NCI-H2196 (cell line): ENCODE measurements around the gene TMEM183A.

Experiments
- DNase-seq: peaks from one replicate; lab custom pipeline; 2025; ENCODE audit not compliant: unreplicated experiment; lab: John Stamatoyannopoulos, UW

The TMEM183A gene

GRCh38 chr1:203028784-203029553 is 21.8 kb downstream of the TMEM183A start:
- no peak for DNase-seq

GRCh38 chr1:203031467-203031866 is 24.3 kb downstream of the TMEM183A start:
- DNase-seq, result no peak

- no peak for DNase-seq
These were observed 26.1 kb downstream of the TMEM183A start for GRCh38 chr1:203033287-203033686.

GRCh38 chr1:203033917-203034316 is 26.7 kb downstream of the TMEM183A start:
- no peak for DNase-seq

DNA sequence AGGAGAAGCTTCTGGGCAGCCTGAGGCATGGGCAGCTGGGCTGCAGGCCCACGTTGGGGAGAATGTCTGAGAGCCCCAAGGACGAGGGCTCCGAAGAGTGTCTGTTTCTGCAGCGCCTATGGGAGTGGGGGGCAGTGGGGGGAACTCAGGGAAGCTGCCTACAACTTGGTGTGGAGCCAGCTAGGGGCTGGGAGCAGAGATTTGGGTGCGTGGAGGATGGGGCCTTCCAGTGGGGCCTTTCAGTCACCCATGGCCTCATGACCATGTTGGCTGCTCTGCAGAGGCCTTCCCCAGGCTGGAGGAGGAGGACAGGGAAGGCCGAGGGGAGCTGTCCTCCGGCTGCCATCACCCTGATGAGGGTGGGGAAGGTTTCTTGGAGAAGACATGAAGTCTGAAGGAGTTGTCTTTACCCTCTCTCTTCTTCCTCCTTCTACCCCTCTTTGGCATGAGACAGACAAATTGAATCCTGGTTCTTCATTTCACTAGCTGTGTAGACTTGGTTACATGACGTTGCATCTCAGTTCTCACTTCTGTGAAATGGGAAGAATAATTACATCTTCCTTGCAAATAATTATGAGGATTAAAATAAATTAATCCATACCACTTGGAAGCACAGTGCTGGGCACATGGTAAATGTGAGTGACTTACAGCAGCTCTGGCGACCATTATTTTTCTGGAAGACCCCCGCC is 27.4 kb downstream of the TMEM183A start:
- no peak for DNase-seq

- DNase-seq, result no peak
These were observed 28.2 kb downstream of the TMEM183A start for GRCh38 chr1:203035111-203036000.

- DNase-seq, result no peak
These were observed 29.0 kb downstream of the TMEM183A start for GRCh38 chr1:203036135-203036534.

DNA sequence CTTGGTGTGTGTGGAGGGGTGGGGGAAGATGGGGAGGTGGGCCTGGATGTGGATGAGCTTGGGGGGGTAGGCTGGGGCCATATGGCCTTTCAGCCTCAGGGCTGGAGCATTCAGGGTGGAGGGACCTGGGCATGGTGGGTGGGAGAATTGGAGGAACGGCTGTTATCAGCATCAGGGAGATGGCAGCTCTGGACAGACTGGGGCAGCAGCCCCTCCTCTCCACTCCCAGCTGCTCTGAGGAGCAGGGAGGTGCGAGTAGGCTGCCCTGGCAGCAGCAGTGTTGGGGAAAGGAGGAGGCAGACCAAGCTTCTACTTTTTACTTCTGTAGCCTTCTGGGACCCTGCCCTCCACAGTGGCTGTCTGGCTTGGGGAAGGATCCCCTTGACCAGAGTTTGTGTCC is 29.4 kb downstream of the TMEM183A start:
- no peak for DNase-seq

DNA sequence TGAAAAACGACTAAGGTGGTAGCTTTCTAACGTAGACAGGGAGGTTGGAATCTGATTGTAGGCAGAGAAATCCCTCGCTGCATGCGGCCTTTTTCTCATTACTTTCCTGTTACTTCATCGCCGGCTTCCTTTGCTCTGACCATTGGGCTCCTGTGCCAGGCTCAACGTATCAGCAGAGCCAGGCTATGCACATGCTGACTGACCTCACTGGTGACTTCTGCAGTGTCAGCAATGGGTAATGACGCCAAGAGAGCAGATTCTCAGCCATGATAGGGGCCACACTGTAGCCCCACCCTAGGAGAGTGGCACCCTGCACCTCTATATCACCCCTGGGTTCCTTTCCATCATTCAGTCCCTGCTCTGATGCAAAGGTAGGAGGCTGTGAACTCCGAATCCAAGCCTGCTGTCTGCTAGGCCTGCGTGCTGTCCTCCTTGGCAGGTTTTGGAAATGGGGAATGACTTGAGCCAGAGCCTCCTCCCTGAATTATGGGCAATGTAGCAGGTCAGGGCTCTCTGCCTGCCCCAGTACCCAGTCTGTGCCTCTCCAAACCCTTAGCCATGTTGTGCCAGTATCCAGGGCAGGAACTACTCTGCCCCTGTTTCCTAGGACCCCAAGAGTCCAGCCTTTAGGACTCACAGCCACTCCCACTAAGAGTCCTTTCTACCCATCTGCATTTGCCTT is 30.5 kb downstream of the TMEM183A start:
- DNase-seq, result no peak

DNA sequence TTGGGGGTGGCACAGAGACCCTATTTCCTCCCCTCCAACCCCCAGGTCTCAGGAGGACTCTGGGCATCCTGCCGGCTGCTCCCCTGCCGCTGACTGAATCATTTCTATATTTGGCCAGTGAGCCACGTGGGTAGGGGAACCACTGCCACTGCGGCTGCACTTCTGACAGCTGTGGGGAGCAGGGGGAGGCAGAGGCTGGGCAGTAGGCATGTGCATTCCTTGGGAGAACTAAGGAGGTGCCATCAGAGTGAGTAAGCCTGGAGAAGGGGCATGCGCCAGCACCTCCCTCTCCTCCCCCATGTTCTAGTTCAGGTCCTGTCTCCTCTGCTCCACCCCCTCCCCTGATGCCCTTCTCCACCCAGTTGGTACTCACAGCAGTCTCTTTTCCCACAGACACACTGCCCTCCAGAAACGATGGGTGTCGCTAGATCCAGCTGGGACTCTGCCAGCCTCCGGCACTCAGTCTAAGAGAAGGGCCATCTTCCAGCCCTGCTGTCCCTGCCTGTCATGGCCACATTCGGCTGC is 31.1 kb downstream of the TMEM183A start:
- no peak for DNase-seq

DNA sequence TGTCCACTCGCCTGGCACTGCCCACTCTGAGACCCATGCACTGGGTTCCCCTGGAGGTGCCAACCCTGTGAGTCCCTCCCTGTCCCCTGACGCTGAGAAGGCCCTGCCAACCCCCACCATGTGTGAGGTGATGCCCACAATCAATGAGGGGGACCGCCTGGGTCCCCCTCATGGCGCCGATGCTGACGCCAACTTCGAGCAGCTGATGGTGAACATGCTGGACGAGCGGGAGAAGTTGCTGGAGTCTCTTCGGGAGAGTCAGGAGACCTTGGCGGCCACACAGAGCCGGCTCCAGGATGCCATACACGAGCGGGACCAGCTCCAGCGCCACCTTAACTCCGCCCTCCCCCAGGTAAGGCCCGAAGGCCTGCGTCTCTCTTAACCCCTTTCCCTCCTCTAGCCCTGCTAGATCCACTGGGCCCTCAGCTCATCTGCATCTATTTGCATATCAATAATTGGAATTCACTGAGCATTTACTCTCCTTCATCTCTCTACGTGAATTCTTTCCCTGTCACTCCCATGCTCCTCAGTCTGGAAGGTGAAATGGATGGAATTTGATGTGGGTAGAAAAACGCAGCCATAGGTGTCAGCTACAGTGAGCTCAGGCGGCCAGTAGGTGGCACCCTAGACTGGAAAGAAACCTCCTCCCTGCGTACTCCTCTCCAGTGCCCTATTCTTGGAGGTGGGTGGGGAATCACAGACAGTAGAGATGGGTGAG is 31.9 kb downstream of the TMEM183A start:
- peak; percentile 73 for DNase-seq

DNA sequence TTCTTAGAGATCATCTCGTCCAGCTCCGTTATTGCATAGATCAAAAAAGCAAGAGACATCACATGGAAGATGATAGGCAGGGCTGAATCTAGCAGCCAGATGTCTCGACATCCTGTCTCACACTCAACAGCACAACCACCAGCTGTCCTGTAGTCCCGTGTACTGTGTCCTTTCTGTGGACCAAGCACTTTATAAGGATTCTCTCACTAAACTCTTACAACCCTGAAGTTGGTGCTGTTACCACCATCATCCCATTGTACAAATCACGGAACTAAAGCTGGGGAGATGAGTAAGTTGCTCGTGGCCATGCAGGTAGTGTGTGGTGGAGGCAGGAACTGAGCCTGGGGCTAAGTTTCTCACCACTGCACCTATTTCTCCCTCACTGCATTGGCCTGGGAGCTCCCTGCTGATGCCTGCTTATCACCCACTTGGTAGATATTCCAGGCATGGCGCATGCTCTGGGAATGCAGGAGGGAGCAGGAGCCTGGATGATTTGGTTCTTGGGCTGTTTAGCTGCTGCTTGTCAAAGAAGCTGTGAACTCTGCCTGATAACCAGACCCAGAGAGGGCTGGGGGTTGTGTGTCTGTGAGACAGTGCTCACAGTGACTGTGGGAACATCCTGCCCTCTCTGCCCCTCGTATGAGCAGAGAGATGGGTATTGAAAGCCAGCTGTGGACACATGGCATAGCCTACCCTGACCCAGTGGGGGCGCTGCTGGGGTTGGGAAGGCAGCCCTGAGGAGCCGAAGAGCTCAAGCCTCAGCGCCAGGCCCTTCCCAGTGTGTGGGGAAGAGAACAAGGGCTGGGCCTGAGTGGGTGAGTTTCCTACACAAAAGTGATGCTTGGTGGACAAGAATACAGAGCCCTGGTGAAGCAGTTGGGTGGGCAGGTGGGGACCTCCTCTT is 32.7 kb downstream of the TMEM183A start:
- DNase-seq, result peak; percentile 39

DNA sequence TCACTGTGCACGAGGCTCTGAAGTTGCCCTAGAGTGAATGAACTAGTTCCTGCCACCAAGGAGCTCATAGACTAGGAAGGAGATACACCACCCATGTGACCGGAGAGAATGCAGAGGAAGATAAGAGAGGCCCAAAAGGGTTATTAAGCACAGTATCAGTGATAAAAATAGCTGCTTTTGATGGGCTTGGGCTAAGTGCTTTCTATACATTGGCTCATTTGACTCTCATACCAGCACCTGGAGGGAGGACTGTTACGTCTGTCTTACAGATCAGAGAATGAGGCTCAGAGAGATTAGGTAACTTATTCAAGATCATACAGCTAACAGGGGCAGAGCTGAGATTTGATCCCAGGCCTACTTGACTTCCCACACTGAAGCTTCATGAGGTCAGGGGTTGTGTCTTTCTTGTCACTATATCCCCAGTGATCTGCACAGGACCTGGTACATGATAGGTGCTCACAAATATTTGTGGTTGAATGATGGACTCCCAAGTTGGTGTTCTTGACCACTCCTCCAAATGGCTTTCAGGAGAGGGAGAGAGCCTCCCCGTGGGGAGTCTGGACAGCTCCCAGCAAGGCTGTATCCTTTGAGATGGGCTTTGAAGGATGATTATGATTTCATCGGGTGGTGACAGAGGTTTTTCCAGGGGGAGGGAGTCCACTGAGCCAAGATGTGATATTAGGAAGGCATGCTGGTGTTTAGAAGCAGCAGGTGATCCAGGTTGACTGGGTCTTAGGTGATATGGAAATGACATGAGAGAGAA is 33.5 kb downstream of the TMEM183A start:
- DNase-seq, result no peak

DNA sequence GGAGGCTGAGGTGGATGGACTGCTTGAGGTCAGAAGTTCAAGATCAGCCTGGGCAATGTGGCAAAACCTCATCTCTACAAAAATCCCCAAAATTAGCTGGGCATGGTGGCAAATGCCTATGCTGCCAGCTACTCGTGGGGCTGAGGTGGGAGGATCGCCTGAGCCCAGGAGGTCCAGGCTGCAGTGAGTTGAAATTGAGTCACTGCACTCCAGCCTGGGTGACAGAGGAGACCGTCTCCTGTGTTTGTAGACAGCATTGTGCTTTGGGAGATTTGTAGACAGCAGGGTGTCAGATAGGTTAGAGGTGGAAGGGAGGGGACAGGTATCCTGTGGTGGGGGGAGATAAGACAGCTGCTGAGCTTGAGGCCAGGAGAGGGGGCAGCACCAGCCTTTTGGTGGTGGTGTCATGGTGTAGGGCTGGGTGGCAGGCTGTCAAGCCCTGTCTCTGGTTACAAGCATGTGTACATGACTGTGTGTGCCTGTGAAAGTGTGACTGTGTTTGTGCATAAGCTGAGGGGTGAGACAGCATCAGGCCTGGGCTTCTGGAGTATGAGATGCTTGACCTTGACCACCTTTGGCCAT is 34.3 kb downstream of the TMEM183A start:
- DNase-seq, result no peak

- no peak for DNase-seq
These were observed 36.8 kb downstream of the TMEM183A start for GRCh38 chr1:203043830-203044545.

GRCh38 chr1:203044546-203045250 is 37.5 kb downstream of the TMEM183A start:
- DNase-seq, result no peak

GRCh38 chr1:203045336-203045735 is 38.2 kb downstream of the TMEM183A start:
- DNase-seq, result no peak
